Measurements from ENCODE around the gene MDC1. TPM values are rescaled to one million over a fixed set of nuclear protein-coding genes. Genes with fewer than 3 reads are reported as not detected.

MDC1 gene
- total RNA-seq, 1 experiment from 2014 or later, result 77.6 TPM

DNA sequence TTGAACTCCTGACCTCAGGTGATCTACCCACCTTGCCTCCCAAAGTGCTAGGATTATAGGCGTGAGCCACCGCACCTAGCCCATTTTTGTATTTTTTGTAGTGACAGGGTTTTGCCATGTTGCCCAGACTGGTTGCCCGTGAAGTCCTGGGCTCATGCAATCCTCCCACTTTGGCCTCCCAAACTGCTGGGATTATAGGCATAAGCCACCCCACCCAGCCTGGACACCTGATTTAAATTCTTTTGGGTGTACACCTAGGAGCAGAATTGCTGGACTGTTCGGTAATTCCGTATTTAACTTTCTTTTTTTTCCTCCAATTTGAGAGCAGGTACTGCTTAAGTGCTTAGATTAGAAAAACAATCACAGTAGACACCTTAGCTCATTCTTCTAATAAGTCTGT is 20.6 kb downstream of the MDC1 start:
- no peak overlapping the region for H2BK120ac ChIP-seq (ENCODE audit: low read depth, low read length, poor library complexity, severe bottlenecking)
- WGBS (ENCODE audit: extremely low coverage, insufficient read length, low lambda C conversion rate), result no CpG with 5 or more reads among the region's 5 CpGs
- H3K79me2 ChIP-seq (ENCODE audit: insufficient read depth, low read length), result no peaks in the 10 kb centered on the region
- no peak overlapping the region for H2AK5ac ChIP-seq (ENCODE audit: insufficient read length, low read length)
- H2BK5ac ChIP-seq (ENCODE audit: insufficient read length, low read length), result no peak overlapping the region
- H2BK15ac ChIP-seq (ENCODE audit: low read depth, low read length), result no peak overlapping the region
- H3K4me2 ChIP-seq (ENCODE audit: insufficient read depth, insufficient read length, low read length), result no peak overlapping the region
- no peaks in the 10 kb centered on the region for H3K9me3 Mint-ChIP-seq
- no peak overlapping the region for H4K5ac ChIP-seq (ENCODE audit: insufficient read length, low read depth, low read length)
- no peak overlapping the region for H3K4me3 Mint-ChIP-seq
- H4K91ac ChIP-seq (ENCODE audit: insufficient read length, low read depth, low read length), result no peak overlapping the region
- no peaks in the 10 kb centered on the region; the same call in 1 of the 2 replicates for H3K27me3 Mint-ChIP-seq (ENCODE audit: low read depth)
- H3K36me3 Mint-ChIP-seq (ENCODE audit: insufficient read depth in 1 of 3, low read depth in 3 of 3), result peaks cover 7 to 21% (median 16%) of the 10 kb centered on the region in 3 experiments; a peak in 6 of 7 replicates
- H4K20me1 ChIP-seq (ENCODE audit: control insufficient read depth, insufficient read depth, insufficient read length), result no peaks in the 10 kb centered on the region
- TF ChIP-seq, protein P1, sequence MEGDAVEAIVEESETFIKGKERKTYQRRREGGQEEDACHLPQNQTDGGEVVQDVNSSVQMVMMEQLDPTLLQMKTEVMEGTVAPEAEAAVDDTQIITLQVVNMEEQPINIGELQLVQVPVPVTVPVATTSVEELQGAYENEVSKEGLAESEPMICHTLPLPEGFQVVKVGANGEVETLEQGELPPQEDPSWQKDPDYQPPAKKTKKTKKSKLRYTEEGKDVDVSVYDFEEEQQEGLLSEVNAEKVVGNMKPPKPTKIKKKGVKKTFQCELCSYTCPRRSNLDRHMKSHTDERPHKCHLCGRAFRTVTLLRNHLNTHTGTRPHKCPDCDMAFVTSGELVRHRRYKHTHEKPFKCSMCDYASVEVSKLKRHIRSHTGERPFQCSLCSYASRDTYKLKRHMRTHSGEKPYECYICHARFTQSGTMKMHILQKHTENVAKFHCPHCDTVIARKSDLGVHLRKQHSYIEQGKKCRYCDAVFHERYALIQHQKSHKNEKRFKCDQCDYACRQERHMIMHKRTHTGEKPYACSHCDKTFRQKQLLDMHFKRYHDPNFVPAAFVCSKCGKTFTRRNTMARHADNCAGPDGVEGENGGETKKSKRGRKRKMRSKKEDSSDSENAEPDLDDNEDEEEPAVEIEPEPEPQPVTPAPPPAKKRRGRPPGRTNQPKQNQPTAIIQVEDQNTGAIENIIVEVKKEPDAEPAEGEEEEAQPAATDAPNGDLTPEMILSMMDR (conservative IDR thresholded peaks at IDR 0.05), result no peak
- H3K18ac ChIP-seq (ENCODE audit: insufficient read length, low read depth, low read length), result no peak overlapping the region
- H3K14ac ChIP-seq (ENCODE audit: insufficient read depth, low read length), result no peak overlapping the region
- no peak overlapping the region for H3K56ac ChIP-seq (ENCODE audit: insufficient read length, low read depth, low read length)
- no peaks in the 10 kb centered on the region for H3K23me2 ChIP-seq (ENCODE audit: insufficient read length, low read depth, low read length, poor library complexity, severe bottlenecking)
- no peak overlapping the region for H4K8ac ChIP-seq (replicated peaks; ENCODE audit: insufficient read length, low read depth, low read length)
- H3K27ac Mint-ChIP-seq, result no peak overlapping the region
- H2AFZ ChIP-seq (ENCODE audit: low read length), result no peak overlapping the region
- H3K27ac ChIP-seq (ENCODE audit: insufficient read length, low read depth, low read length), result no peak overlapping the region
- H2BK12ac ChIP-seq (ENCODE audit: insufficient read length, low read depth, low read length), result no peak overlapping the region
- H3K4me1 Mint-ChIP-seq, result peaks cover 6 to 7% of the 10 kb centered on the region in 2 experiments
- no peak overlapping the region for H3K23ac ChIP-seq (ENCODE audit: insufficient read length, low read depth, low read length)
- no peak overlapping the region for H3K4ac ChIP-seq (ENCODE audit: low read depth, low read length)
- H3K79me1 ChIP-seq (ENCODE audit: insufficient read depth, low read depth, low read length, poor library complexity, severe bottlenecking), result no peaks in the 10 kb centered on the region
- H2BK20ac ChIP-seq (ENCODE audit: low read depth, low read length, poor library complexity, severe bottlenecking), result no peak overlapping the region
- H3K9ac ChIP-seq (ENCODE audit: extremely low read depth, insufficient read length, low read length), result no peak overlapping the region
- DNase-seq, result no peak
- no peak overlapping the region for H3T11ph ChIP-seq (ENCODE audit: low read length)
- H3K9me3 ChIP-seq (ENCODE audit: control insufficient read depth, low read depth, low read length), result no peaks in the 10 kb centered on the region
- H3K27me3 ChIP-seq (ENCODE audit: insufficient read depth, low read length), result no peaks in the 10 kb centered on the region
- H3K4me1 ChIP-seq (ENCODE audit: insufficient read depth, low read length), result peaks cover 2% of the 10 kb centered on the region; the same call in 1 of the 2 replicates

All from H9 (cell line).